Caco-2 (cell line): ENCODE measurements around the gene CYP26A1. TPM values are rescaled to one million over a fixed set of nuclear protein-coding genes. Genes with fewer than 3 reads are reported as not detected.

ENCODE experiments used
- BruUV-seq: library from RNA; stranded (reverse); fragments of 400-500 nt; replicated peaks from 2 replicates; lab custom pipeline; 2021; lab: Mats Ljungman, UMichigan
- CTCF ChIA-PET: fragments of 300-600 bp; sonication (Branson Sonifier 250); formaldehyde crosslinking; loops from one replicate; lab custom pipeline; 2022; ENCODE audit warnings: antibody characterized with exemption; lab: Charles Lee
- POLR2A ChIA-PET: fragments of 300-600 bp; sonication (Branson Sonifier 250); formaldehyde crosslinking; loops from one replicate; lab custom pipeline; 2022; ENCODE audit warnings: antibody characterized with exemption; lab: Charles Lee
- DNase-seq, 2 experiments: peaks; one replicate each; pipeline versions ENCODE4 v3.0.0 to v3.0.0-alpha.2; 2020 to 2022
- H3K27me3 ChIP-seq: replicated peaks from 2 replicates; pipeline ENCODE4 v1.6.0; 2011; ENCODE audit warnings: low read length; ENCODE audit not compliant: control insufficient read depth, insufficient read depth
- H3K36me3 ChIP-seq: 2 replicates; pipeline ENCODE4 v1.5.1; 2011; ENCODE audit warnings: low read length; ENCODE audit not compliant: control insufficient read depth, insufficient read depth
- H3K4me1 ChIP-seq: fragments of 250-450 bp; sonication (Bioruptor Pico); 2 replicates; pipeline ENCODE4 v1.5.1; 2020; ENCODE audit warnings: mild to moderate bottlenecking
- H3K4me3 ChIP-seq: 2 replicates; pipeline ENCODE4 v1.5.1; 2011; ENCODE audit warnings: low read depth, mild to moderate bottlenecking, control low read depth, low read length
- H3K9me3 ChIP-seq: fragments of 250-450 bp; sonication (Bioruptor Pico); 2 replicates; pipeline ENCODE4 v1.5.1; 2020; ENCODE audit warnings: mild to moderate bottlenecking, moderate library complexity
- H3K27ac Mint-ChIP-seq: one replicate; pipeline ENCODE4 v1.8.0; 2022; ENCODE audit warnings: mixed read lengths; ENCODE audit not compliant: unreplicated experiment
- H3K27me3 Mint-ChIP-seq: one replicate; pipeline ENCODE4 v1.8.0; 2022; ENCODE audit warnings: mixed read lengths; ENCODE audit not compliant: insufficient read depth, unreplicated experiment
- H3K36me3 Mint-ChIP-seq: one replicate; pipeline ENCODE4 v1.8.0; 2022; ENCODE audit warnings: mild to moderate bottlenecking, mixed read lengths; ENCODE audit not compliant: insufficient read depth, unreplicated experiment
- H3K4me1 Mint-ChIP-seq: one replicate; pipeline ENCODE4 v1.8.0; 2022; ENCODE audit warnings: low read depth, mixed read lengths; ENCODE audit not compliant: unreplicated experiment
- H3K4me3 Mint-ChIP-seq: one replicate; pipeline ENCODE4 v1.8.0; 2022; ENCODE audit warnings: mild to moderate bottlenecking, moderate library complexity, mixed read lengths; ENCODE audit not compliant: unreplicated experiment
- H3K9me3 Mint-ChIP-seq: one replicate; pipeline ENCODE4 v1.8.0; 2022; ENCODE audit warnings: mixed read lengths; ENCODE audit not compliant: unreplicated experiment
- CTCF ChIP-seq, 2 experiments: fragments of 200-600 bp in 1 of 2; IDR thresholded peaks; 1 replicate in 1 of 2; 2 replicates in 1 of 2; pipeline versions ENCODE4 v1.5.1 to v1.8.0; 2011 to 2022; ENCODE audit warnings: antibody characterized with exemption in 1 of 2, control low read depth in 1 of 2, inconsistent platforms in 1 of 2, low read depth in 1 of 2, low read length in 1 of 2, mild to moderate bottlenecking in 1 of 2, moderate library complexity in 1 of 2; ENCODE audit not compliant: insufficient read depth in 1 of 2, severe bottlenecking in 1 of 2, unreplicated experiment in 1 of 2
- intact Hi-C: fragments of 100-400 bp; cut with micrococcal nuclease; formaldehyde crosslinking; loops from one replicate; pipeline ENCODE4 v1.10.0; 2022; ENCODE audit not compliant: unreplicated experiment
- total RNA-seq: library from RNA; stranded (reverse); gene quantifications from 2 replicates; pipeline ENCODE4 v1.2.3, GENCODE V29; 2022

CYP26A1 gene
- total RNA-seq, 1 experiment from 2014 or later: 0.82 TPM

- no peaks in the 10 kb centered on the region for H3K9me3 ChIP-seq
- no peak overlapping the region for H3K27ac Mint-ChIP-seq
- peak in 1 of 2 experiments; percentile 50 for DNase-seq
- ChIA-PET CTCF (interaction anchor here (1.4 kb wide), 1 partner anchor 31 kb away, joined by 4 read pairs; no protein-coding TSS in a partner anchor), POLR2A (interaction anchor here (0.6 kb wide), 1 partner anchor 119 kb away, joined by 3 read pairs; no protein-coding TSS in a partner anchor)
- no peaks in the 10 kb centered on the region for H3K4me1 Mint-ChIP-seq
- 0 out of 2 replicates have a peak, but pooled peaks cover 3% of the 10 kb centered on the region for H3K4me1 ChIP-seq
- no peak for TF ChIP-seq CTCF (IDR thresholded peaks at IDR 0.05; ENCODE audit: insufficient read depth in 1 of 2, low read depth in 1 of 2, low read length in 1 of 2, severe bottlenecking in 1 of 2, unreplicated experiment in 1 of 2)
- peak overlapping the region; percentile 35 for H3K4me3 ChIP-seq
- intact Hi-C loops: loop anchor here (5.0 kb wide), 1 partner anchor 59 kb away; no protein-coding TSS in a partner anchor
- H3K36me3 Mint-ChIP-seq: peaks cover 6% of the 10 kb centered on the region
- H3K36me3 ChIP-seq: no peaks in the 10 kb centered on the region
- peaks cover 14% of the 10 kb centered on the region for H3K27me3 Mint-ChIP-seq
- BruUV-seq: no TSS peak
- H3K9me3 Mint-ChIP-seq: no peaks in the 10 kb centered on the region
- peak overlapping the region; percentile 51 for H3K4me3 Mint-ChIP-seq
- peaks cover 3% of the 10 kb centered on the region; the same call in 1 of the 2 replicates for H3K27me3 ChIP-seq
Measured at GRCh38 chr10:93065675-93066543, 7.8 kb upstream of the CYP26A1 start.

GRCh38 chr10:93066544-93066913 is 7.2 kb upstream of the CYP26A1 start:
- ChIA-PET CTCF (no interaction called here), POLR2A (no interaction called here)
- DNase-seq: no peak
- Mint-ChIP-seq H3K27ac (no peak overlapping the region), H3K27me3 (peaks cover 14% of the 10 kb centered on the region), H3K9me3 (no peaks in the 10 kb centered on the region), H3K36me3 (peaks cover 6% of the 10 kb centered on the region), H3K4me1 (no peaks in the 10 kb centered on the region), H3K4me3 (peak overlapping the region; percentile 5)
- no peak overlapping the region for H3K4me3 ChIP-seq
- BruUV-seq: no TSS peak
- H3K27me3 ChIP-seq: peaks cover 3% of the 10 kb centered on the region; the same call in 1 of the 2 replicates
- TF ChIP-seq CTCF (IDR thresholded peaks at IDR 0.05; ENCODE audit: insufficient read depth in 1 of 2, low read depth in 1 of 2, low read length in 1 of 2, severe bottlenecking in 1 of 2, unreplicated experiment in 1 of 2): no peak
- H3K36me3 ChIP-seq: no peaks in the 10 kb centered on the region
- H3K4me1 ChIP-seq: 0 out of 2 replicates have a peak, but pooled peaks cover 3% of the 10 kb centered on the region
- intact Hi-C loops: loop anchor here (5.0 kb wide), 1 partner anchor 59 kb away; no protein-coding TSS in a partner anchor
- H3K9me3 ChIP-seq: no peaks in the 10 kb centered on the region
